Transverse colon (tissue), 4 donors: Measurements from ENCODE around the gene LAMB4.

ENCODE experiments used
- CTCF ChIP-seq, 5 experiments: fragments of 200-600 bp in 3 of 5; fragments of 450-650 bp in 2 of 5; sonication (generic) in 3 of 5; IDR thresholded peaks; 1 replicate in 2 of 5; 2 replicates in 3 of 5; pipeline ENCODE4 v1.5.1; 2016 to 2017; ENCODE audit warnings: antibody characterized with exemption in 5 of 5, inconsistent platforms in 3 of 5, mild to moderate bottlenecking in 2 of 5, moderate library complexity in 1 of 5
- EP300 ChIP-seq: sonication (generic); formaldehyde crosslinking; IDR thresholded peaks from one replicate; pipeline ENCODE4 v1.6.1; 2017; ENCODE audit warnings: antibody characterized with exemption, low read depth
- POLR2A ChIP-seq: fragments of 450-650 bp; IDR thresholded peaks from one replicate; pipeline ENCODE4 v1.6.1; 2016; ENCODE audit warnings: antibody characterized with exemption, mild to moderate bottlenecking, moderate library complexity
- POLR2AphosphoS5 ChIP-seq, 3 donors: sonication (generic); formaldehyde crosslinking; IDR thresholded peaks; one replicate each; pipeline ENCODE4 v1.6.1; 2016; ENCODE audit warnings: antibody characterized with exemption in 3 of 3

- no peak for TF ChIP-seq POLR2A
- TF ChIP-seq CTCF (IDR thresholded peaks at IDR 0.05): no peak
- TF ChIP-seq POLR2AphosphoS5 (IDR thresholded peaks at IDR 0.05): no peak
- no peak for TF ChIP-seq EP300
Measured at GRCh38 chr7:108083980-108084379, 46.2 kb downstream of the LAMB4 start.
